IMR-90 (cell line): Measurements from ENCODE around the gene LIPG.

ENCODE experiments used
- BHLHE40 ChIP-seq: fragments of 150-350 bp; IDR thresholded peaks from 2 replicates; pipeline ENCODE4 v1.6.1; 2016; ENCODE audit warnings: mild to moderate bottlenecking, low read depth, low read length
- CTCF ChIP-seq: conservative IDR thresholded peaks from 2 replicates; pipeline ENCODE4 v1.5.1; 2012; ENCODE audit warnings: mild to moderate bottlenecking, low read depth, low read length, improper control_type of control experiment
- ELK1 ChIP-seq: fragments of 150-350 bp; IDR thresholded peaks from 2 replicates; pipeline ENCODE4 v1.6.1; 2016; ENCODE audit warnings: low read depth, mild to moderate bottlenecking, low read length, moderate library complexity, borderline replicate concordance
- FOS ChIP-seq: fragments of 150-350 bp; IDR thresholded peaks from 2 replicates; pipeline ENCODE4 v1.6.1; 2016; ENCODE audit warnings: low read depth, low read length
- NFE2L2 ChIP-seq: fragments of 150-350 bp; IDR thresholded peaks from 2 replicates; pipeline ENCODE4 v1.6.1; 2016; ENCODE audit warnings: low read depth, mild to moderate bottlenecking, low read length
- POLR2A ChIP-seq: IDR thresholded peaks from 2 replicates; pipeline ENCODE4 v1.6.1; 2012; ENCODE audit warnings: mild to moderate bottlenecking, low read depth, low read length
- RAD21 ChIP-seq: IDR thresholded peaks from 2 replicates; pipeline ENCODE4 v1.6.1; 2012; ENCODE audit warnings: low read length, improper control_type of control experiment
- RCOR1 ChIP-seq: IDR thresholded peaks from 2 replicates; pipeline ENCODE4 v1.6.1; 2012; ENCODE audit warnings: mild to moderate bottlenecking, low read length, improper control_type of control experiment; ENCODE audit not compliant: insufficient replicate concordance
- RFX5 ChIP-seq: IDR thresholded peaks from 2 replicates; pipeline ENCODE4 v1.8.0; 2012; ENCODE audit warnings: low read depth, mild to moderate bottlenecking, low read length, moderate library complexity
- SMC3 ChIP-seq: fragments of 150-350 bp; IDR thresholded peaks from 2 replicates; pipeline ENCODE4 v1.6.1; 2016; ENCODE audit warnings: low read depth, mild to moderate bottlenecking, antibody characterized with exemption, low read length, moderate library complexity
- USF2 ChIP-seq: fragments of 150-350 bp; IDR thresholded peaks from 2 replicates; pipeline ENCODE4 v1.6.1; 2017; ENCODE audit warnings: mild to moderate bottlenecking, antibody characterized with exemption, low read length, low read depth

- TF ChIP-seq CTCF, result no peak
- TF ChIP-seq POLR2A, result no peak
- TF ChIP-seq USF2, result no peak
- TF ChIP-seq RFX5, result no peak
- no peak for TF ChIP-seq BHLHE40
- no peak for TF ChIP-seq RAD21
- TF ChIP-seq NFE2L2, result no peak
- no peak for TF ChIP-seq FOS
- TF ChIP-seq RCOR1, result no peak
- no peak for TF ChIP-seq ELK1
- no peak for TF ChIP-seq SMC3
Measured at GRCh38 chr18:49580279-49580678, 18.4 kb downstream of the LIPG start.
